ENCODE results near the gene OR8A1. TPM values are rescaled to one million over a fixed set of nuclear protein-coding genes. Genes with fewer than 3 reads are reported as not detected.

Gene OR8A1
- total RNA-seq, 6 experiments from 2014 or later = not detected

- TF ChIP-seq, protein P1, sequence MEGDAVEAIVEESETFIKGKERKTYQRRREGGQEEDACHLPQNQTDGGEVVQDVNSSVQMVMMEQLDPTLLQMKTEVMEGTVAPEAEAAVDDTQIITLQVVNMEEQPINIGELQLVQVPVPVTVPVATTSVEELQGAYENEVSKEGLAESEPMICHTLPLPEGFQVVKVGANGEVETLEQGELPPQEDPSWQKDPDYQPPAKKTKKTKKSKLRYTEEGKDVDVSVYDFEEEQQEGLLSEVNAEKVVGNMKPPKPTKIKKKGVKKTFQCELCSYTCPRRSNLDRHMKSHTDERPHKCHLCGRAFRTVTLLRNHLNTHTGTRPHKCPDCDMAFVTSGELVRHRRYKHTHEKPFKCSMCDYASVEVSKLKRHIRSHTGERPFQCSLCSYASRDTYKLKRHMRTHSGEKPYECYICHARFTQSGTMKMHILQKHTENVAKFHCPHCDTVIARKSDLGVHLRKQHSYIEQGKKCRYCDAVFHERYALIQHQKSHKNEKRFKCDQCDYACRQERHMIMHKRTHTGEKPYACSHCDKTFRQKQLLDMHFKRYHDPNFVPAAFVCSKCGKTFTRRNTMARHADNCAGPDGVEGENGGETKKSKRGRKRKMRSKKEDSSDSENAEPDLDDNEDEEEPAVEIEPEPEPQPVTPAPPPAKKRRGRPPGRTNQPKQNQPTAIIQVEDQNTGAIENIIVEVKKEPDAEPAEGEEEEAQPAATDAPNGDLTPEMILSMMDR (IDR thresholded peaks at IDR 0.05) = no peak
- DNase-seq = no peak
- Mint-ChIP-seq H3K36me3 (ENCODE audit: low read depth) (no peaks in the 10 kb centered on the region), H3K27me3 (ENCODE audit: insufficient read depth) (no peaks in the 10 kb centered on the region), H3K9me3 (0 out of 2 replicates have a peak, but pooled peaks cover 4% of the 10 kb centered on the region), H3K4me1 (ENCODE audit: low read depth) (no peaks in the 10 kb centered on the region), H3K4me3 (no peak overlapping the region), H3K27ac (no peak overlapping the region)
Measured at GRCh38 chr11:124551987-124552386, 17.8 kb upstream of the OR8A1 start.

DNA sequence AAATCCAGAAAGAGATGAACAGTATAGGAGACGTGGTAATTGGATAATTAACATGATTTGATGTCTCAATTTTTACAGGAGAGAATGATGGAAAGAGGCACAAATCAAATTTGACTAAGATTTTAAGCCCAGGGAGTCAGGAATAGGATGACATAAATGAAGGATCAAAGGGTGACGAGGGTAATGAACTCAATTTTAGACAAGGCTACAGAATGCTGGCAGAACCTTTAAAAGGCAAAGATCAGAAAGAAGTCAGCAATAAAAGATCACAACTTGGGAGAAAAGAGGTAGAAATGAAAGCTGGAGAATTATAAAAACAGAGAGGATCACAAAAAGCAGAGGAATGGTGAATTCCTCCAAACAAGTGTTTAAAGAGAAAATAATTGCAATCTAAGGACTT, 13.0 kb upstream of the OR8A1 start:
- Mint-ChIP-seq H3K36me3 (ENCODE audit: low read depth) (no peaks in the 10 kb centered on the region), H3K27ac (no peak overlapping the region), H3K27me3 (ENCODE audit: insufficient read depth) (no peaks in the 10 kb centered on the region; the same call in 1 of the 2 replicates), H3K4me1 (ENCODE audit: low read depth) (no peaks in the 10 kb centered on the region), H3K4me3 (no peak overlapping the region), H3K9me3 (0 out of 2 replicates have a peak, but pooled peaks cover 4% of the 10 kb centered on the region)
- TF ChIP-seq, protein P1 (IDR thresholded peaks at IDR 0.05) = no peak
- no peak for DNase-seq

DNA sequence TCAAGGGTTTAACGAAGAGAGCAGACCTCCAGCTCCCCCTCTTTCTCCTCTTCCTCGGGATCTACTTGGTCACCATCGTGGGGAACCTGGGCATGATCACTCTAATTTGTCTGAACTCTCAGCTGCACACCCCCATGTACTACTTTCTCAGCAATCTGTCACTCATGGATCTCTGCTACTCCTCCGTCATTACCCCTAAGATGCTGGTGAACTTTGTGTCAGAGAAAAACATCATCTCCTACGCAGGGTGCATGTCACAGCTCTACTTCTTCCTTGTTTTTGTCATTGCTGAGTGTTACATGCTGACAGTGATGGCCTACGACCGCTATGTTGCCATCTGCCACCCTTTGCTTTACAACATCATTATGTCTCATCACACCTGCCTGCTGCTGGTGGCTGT, 363 bp downstream of the OR8A1 start:
- TF ChIP-seq, protein P1 (IDR thresholded peaks at IDR 0.05) = no peak
- Mint-ChIP-seq H3K27ac (no peak overlapping the region), H3K9me3 (no peaks in the 10 kb centered on the region), H3K4me1 (ENCODE audit: low read depth) (no peaks in the 10 kb centered on the region), H3K4me3 (no peak overlapping the region), H3K27me3 (ENCODE audit: insufficient read depth) (peaks cover 2% of the 10 kb centered on the region; the same call in 1 of the 2 replicates), H3K36me3 (ENCODE audit: low read depth) (no peaks in the 10 kb centered on the region)
- DNase-seq = no peak

- H3K36me3 Mint-ChIP-seq (ENCODE audit: low read depth) = no peaks in the 10 kb centered on the region
- H3K4me3 Mint-ChIP-seq = no peak overlapping the region
- no peaks in the 10 kb centered on the region for H3K9me3 Mint-ChIP-seq
- no peak overlapping the region for H3K27ac Mint-ChIP-seq
- DNase-seq = no peak
- H3K27me3 Mint-ChIP-seq (ENCODE audit: insufficient read depth) = peaks cover 9% of the 10 kb centered on the region
- no peaks in the 10 kb centered on the region for H3K4me1 Mint-ChIP-seq (ENCODE audit: low read depth)
- TF ChIP-seq, protein P1 (IDR thresholded peaks at IDR 0.05) = no peak
Measured at GRCh38 chr11:124577716-124578427, 8.1 kb downstream of the OR8A1 start.

- Mint-ChIP-seq H3K4me3 (no peak overlapping the region), H3K36me3 (ENCODE audit: low read depth) (no peaks in the 10 kb centered on the region), H3K9me3 (no peaks in the 10 kb centered on the region), H3K27ac (no peak overlapping the region), H3K27me3 (ENCODE audit: insufficient read depth) (peaks cover 11% of the 10 kb centered on the region), H3K4me1 (ENCODE audit: low read depth) (no peaks in the 10 kb centered on the region)
- TF ChIP-seq, protein P1 (IDR thresholded peaks at IDR 0.05) = no peak
- DNase-seq = no peak
Measured at GRCh38 chr11:124578761-124579160, 9.0 kb downstream of the OR8A1 start.

All from HFFc6 (cell line).